ENCODE measurements around the gene SH3BP4.

Gene SH3BP4

GRCh38 chr2:234998404-234999211 is 46.8 kb downstream of the SH3BP4 start:
- no peak for DNase-seq (ENCODE audit: low read depth)

DNA sequence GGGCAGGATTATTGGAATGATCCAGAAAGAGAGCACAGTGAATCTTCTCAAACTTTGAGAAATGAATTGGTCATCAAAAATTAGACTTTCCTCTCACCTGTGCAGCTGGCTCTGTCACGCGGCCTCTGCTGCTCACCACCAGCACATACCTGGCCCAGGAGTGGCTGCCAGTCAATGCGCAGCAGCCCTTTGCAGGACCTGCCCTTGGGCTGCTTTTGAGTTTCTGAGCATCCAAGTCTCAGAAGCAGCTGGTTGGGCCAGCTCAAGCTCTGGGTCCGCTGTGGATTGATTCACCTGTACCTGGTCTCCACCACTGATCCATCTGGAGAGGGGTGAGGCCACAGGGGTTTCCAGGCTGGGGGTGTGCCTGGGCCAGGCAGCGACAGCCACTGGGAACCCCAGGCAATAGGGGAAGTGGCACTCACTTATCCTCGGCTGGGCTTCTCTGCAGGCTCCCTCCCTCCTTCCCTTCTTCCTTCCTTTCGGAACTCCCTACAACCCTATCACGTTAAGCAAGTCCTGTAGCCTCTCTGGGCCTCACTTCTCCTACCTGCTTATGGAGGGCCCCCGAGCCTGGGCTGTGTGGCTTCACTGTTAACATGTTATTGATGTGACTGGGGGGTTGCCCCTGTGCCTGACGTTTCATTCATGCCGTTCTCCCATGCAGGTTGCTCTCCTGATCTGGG is 48.1 kb downstream of the SH3BP4 start:
- DNase-seq (ENCODE audit: low read depth) = no peak

DNA sequence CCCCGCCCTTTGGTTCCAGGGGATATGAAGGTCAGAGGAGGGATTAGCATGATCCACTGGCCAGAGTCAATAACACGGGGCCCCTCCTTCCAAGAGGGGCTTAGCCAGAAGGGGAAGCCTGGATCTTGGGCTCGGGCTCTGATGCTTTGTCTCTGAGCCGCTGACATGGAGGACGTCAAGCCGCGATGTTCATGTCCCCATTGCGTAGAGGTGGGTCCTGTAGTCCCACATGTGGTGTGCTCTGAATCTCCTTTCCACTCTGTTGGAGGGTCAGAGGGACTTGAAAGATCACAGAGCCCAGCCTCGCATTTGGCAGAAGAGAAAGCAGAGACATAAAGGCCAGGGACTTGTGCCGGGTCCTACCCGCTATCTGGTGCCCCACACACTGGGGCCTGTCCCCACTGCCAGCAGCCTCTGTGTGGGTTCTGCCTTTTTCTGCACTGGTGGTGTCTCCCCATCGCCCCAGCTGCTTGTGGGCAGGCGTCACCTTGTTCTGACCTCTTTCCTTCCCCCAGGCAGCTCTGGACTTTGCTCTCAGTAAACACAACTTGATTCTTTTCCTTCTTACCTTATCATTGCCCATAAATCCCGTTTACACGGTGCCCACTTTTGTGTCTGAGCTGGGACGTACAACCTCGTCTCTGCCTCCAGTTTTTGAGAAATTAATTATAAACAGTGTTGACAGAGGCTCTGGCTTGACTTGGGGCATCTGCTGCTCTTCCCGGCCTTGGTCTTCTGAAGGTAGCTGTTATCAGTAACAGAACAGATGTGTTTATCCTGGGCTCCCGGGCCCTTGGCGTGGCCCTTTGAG is 48.8 kb downstream of the SH3BP4 start:
- DNase-seq (ENCODE audit: low read depth) = peak; percentile 95

- peak; percentile 91 for DNase-seq (ENCODE audit: low read depth)
Measured at GRCh38 chr2:235001237-235002133, 49.7 kb downstream of the SH3BP4 start.

- peak; percentile 88 for DNase-seq (ENCODE audit: low read depth)
Measured at GRCh38 chr2:235002198-235003095, 50.6 kb downstream of the SH3BP4 start.

GRCh38 chr2:235003096-235003775 is 51.4 kb downstream of the SH3BP4 start:
- DNase-seq (ENCODE audit: low read depth) = no peak

GRCh38 chr2:235004329-235004903 is 52.6 kb downstream of the SH3BP4 start:
- peak; percentile 70 for DNase-seq (ENCODE audit: low read depth)

GRCh38 chr2:235005023-235005422 is 53.2 kb downstream of the SH3BP4 start:
- no peak for DNase-seq (ENCODE audit: low read depth)

GRCh38 chr2:235005603-235006259 is 53.9 kb downstream of the SH3BP4 start:
- peak; percentile 48 for DNase-seq (ENCODE audit: low read depth)

DNA sequence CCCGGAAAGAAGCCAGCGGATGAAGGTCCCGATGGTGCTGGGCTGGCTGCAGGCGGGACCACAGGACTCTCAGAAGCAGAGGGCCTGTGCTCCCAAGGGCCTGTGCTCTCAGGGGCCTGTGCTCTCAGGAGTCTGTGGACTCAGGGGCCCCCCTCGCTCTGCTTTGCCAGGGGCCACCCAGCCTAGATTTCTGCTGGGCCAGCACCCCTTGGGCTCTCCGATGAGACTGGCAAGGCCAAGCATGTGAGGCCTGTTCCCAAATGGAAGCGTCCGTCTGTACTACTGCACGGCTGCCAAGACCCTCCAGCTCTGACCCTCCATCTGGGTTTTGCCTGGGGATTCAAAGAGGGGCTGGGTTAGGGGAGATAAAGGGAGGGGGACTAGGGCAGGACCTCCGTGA is 54.6 kb downstream of the SH3BP4 start:
- no peak for DNase-seq (ENCODE audit: low read depth)

DNA sequence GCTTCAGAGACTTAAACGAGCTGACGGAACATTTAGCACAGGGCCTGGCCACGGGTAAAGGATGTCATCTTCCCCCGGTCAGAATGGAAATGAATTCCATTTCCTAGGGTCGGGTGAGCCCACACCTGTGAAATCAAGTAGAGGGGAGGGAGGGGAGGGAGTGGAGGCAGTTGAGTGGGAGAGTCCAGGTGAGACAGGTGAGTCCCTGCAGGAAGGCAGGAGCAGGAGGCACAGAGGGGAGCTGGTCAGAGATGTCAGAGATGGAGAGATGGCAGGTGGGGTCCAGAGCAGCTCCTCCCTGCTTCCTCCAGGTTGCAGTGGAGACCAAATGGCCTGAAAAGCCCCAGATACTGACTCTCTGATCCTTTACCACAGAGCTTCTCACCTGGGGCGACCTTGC is 55.2 kb downstream of the SH3BP4 start:
- DNase-seq (ENCODE audit: low read depth) = no peak

- DNase-seq (ENCODE audit: low read depth) = no peak
Measured at GRCh38 chr2:235007664-235008457, 56.0 kb downstream of the SH3BP4 start.

DNA sequence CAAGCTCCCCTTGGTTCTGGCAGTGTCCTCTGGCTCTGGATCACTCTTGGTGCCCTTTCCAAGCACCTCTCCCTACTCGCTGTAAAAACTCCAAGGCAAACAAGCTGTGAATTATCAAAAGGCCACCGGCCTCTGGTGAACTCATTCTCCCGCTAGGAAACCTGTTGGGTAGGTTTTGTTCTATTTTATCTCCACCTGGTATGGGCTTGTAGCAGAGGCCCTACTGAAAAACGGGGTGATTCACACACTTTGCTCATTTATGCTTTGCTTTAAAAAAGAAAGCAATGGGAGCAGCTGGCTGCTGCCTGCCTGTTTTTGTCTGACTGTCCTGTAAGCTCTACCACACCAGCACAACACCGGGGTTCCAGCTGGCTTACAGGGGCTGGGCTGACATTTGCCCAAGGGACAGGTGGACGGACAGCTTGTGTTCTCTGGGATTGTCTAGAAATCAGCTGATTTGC is 56.8 kb downstream of the SH3BP4 start:
- DNase-seq (ENCODE audit: low read depth) = no peak

GRCh38 chr2:235009081-235009480 is 57.3 kb downstream of the SH3BP4 start:
- no peak for DNase-seq (ENCODE audit: low read depth)

- DNase-seq (ENCODE audit: low read depth) = no peak
Measured at GRCh38 chr2:235010117-235010714, 58.4 kb downstream of the SH3BP4 start.

DNA sequence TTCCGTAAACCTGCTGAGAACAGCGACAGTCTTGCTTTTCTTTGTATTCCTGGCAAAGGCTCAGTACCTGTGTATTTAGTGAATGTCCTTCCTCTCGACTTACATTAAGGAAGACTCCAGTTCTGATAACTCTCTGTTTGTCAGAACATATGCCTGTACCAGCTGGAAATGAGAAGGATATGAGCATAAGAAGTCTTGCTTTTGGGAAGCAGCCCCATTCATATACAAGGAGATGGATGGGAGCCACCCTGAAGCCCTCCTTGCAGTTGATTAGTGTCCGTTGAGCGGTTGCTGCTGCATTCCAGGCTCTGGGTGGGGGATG is 59.8 kb downstream of the SH3BP4 start:
- DNase-seq (ENCODE audit: low read depth) = no peak

DNA sequence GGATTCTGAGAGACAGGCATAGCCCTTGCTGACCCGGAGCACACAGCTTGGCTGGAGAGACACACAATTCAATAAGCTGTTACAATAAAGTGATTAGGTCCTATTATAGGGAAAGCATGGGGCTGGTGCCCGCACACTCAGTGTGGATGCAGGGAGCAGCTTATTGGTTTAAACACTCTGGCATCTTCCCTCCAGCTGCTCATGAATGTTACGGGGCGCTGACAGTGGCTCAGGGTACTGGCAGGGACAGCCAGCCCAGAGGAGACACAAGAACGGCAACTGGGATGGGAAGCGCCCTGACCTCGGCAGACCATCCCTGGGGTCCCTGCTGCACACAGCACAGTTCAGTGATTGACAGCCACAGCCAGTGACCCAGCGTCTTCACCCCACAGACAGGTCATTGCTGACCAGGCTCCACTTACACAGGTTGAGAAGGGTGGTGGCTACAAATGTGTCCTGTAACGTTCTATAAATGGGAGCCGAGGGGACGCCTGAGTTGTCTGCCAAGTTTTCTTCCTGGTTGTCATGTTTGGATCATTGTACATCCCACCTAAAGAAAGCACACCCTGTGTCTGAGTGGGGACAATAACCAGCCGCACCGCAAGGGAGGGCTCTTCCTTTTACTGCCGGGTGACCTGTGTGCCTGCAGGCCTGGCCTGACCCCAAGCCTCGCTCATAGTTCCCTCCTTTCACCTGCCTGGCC is 60.3 kb downstream of the SH3BP4 start:
- DNase-seq (ENCODE audit: low read depth) = no peak
